Adrenal gland (tissue), 5 donors: ENCODE data around the gene ZNF148.

ENCODE experiments used
- CTCF ChIP-seq, 6 experiments: fragments of 450-650 bp in 4 of 6; fragments of 200-600 bp in 2 of 6; sonication (generic) in 1 of 6; IDR thresholded peaks; 1 replicate in 5 of 6; 2 replicates in 1 of 6; pipeline versions ENCODE4 v1.5.1 to v1.8.0; 2016 to 2021; ENCODE audit warnings: antibody characterized with exemption in 6 of 6, mild to moderate bottlenecking in 2 of 6, moderate library complexity in 1 of 6
- POLR2A ChIP-seq, 2 donors: fragments of 450-650 bp; IDR thresholded peaks; one replicate each; pipeline ENCODE4 v1.6.1; 2017; ENCODE audit warnings: antibody characterized with exemption in 2 of 2, mild to moderate bottlenecking in 2 of 2, moderate library complexity in 1 of 2
- donor health status: DM: no; HTN: no; CAD: no.

- no peak for TF ChIP-seq CTCF (IDR thresholded peaks at IDR 0.05)
- TF ChIP-seq POLR2A (IDR thresholded peaks at IDR 0.05) = no peak
These were observed 14.2 kb upstream of the ZNF148 start for GRCh38 chr3:125389282-125389681.
